GM18505 (cell line): Measurements from ENCODE around the gene ARHGEF3.
A peak's percentile ranks its signal among the peaks of the same experiment; 100 is the strongest.
"Not testable (repeated sequence)": the region's sequence is repeated elsewhere in the genome, so short reads cannot be mapped to it uniquely, and the experiment has no call there.

Experiments used
- ATAC-seq: cut with Tn5 transposase; IDR thresholded peaks from one replicate; pipeline ENCODE4 v1.9.1; 2021; ENCODE audit not compliant: unreplicated experiment
- POLR2A ChIP-seq: IDR thresholded peaks from 4 replicates; pipeline ENCODE4 v1.6.1; 2011; ENCODE audit warnings: borderline replicate concordance; ENCODE audit not compliant: insufficient read depth, insufficient read length; ENCODE audit errors: extremely low read depth

Gene ARHGEF3

GRCh38 chr3:56762718-56763117, 39.0 kb downstream of the ARHGEF3 start:
- ATAC-seq = no peak
- TF ChIP-seq POLR2A = no peak

- no peak for ATAC-seq
Observed at GRCh38 chr3:56761887-56762651, 39.7 kb downstream of the ARHGEF3 start.

GRCh38 chr3:56761023-56761422, 40.7 kb downstream of the ARHGEF3 start:
- TF ChIP-seq POLR2A = no peak

More at GRCh38 chr3:56761887-56762651, 39.7 kb downstream of the ARHGEF3 start:
- TF ChIP-seq POLR2A = no peak

GRCh38 chr3:56759532-56759931, 42.2 kb downstream of the ARHGEF3 start:
- TF ChIP-seq POLR2A = no peak
- no peak for ATAC-seq

More at GRCh38 chr3:56761023-56761422, 40.7 kb downstream of the ARHGEF3 start:
- ATAC-seq = no peak

- TF ChIP-seq POLR2A = no peak
- ATAC-seq = peak; percentile 69
Observed at GRCh38 chr3:56758539-56758981, 43.2 kb downstream of the ARHGEF3 start.

GRCh38 chr3:56758042-56758441, 43.7 kb downstream of the ARHGEF3 start:
- not testable (repeated sequence) for ATAC-seq

- no peak for TF ChIP-seq POLR2A
- ATAC-seq = no peak
Observed at GRCh38 chr3:56754741-56755417, 46.9 kb downstream of the ARHGEF3 start.

- ATAC-seq = peak; percentile 67
- TF ChIP-seq POLR2A = no peak
Observed at GRCh38 chr3:56753206-56753820, 48.4 kb downstream of the ARHGEF3 start.

GRCh38 chr3:56751056-56751707, 50.6 kb downstream of the ARHGEF3 start:
- TF ChIP-seq POLR2A = no peak
- no peak for ATAC-seq

- ATAC-seq = no peak
- no peak for TF ChIP-seq POLR2A
Observed at GRCh38 chr3:56748663-56749231, 53.0 kb downstream of the ARHGEF3 start.

GRCh38 chr3:56747150-56747549, 54.6 kb downstream of the ARHGEF3 start:
- no peak for TF ChIP-seq POLR2A
- ATAC-seq = no peak

- TF ChIP-seq POLR2A = no peak
- no peak for ATAC-seq
Observed at GRCh38 chr3:56744016-56744415, 57.7 kb downstream of the ARHGEF3 start.

- ATAC-seq = no peak
- no peak for TF ChIP-seq POLR2A
Observed at GRCh38 chr3:56742887-56743286, 58.9 kb downstream of the ARHGEF3 start.
